Neural progenitor cell (in vitro differentiated cells): ENCODE results near the gene DPF3. TPM values are rescaled to one million over a fixed set of nuclear protein-coding genes. Genes with fewer than 3 reads are reported as not detected.
A peak's percentile ranks its signal among the peaks of the same experiment; 100 is the strongest.

Experiments
- DNase-seq: peaks from one replicate; pipeline ENCODE4 v3.0.0-alpha.2; 2016; ENCODE audit warnings: low spot score
- H2AFZ ChIP-seq: fragments of 200-600 bp; sonication (generic); replicated peaks from 2 replicates; pipeline ENCODE4 v1.6.1; 2016; ENCODE audit warnings: antibody characterized with exemption
- H3F3A ChIP-seq: fragments of 200-600 bp; sonication (generic); 2 replicates; pipeline ENCODE4 v1.6.1; 2016; ENCODE audit warnings: antibody characterized with exemption, low read depth
- H3K27ac ChIP-seq: fragments of 200-600 bp; sonication (generic); 2 replicates; pipeline ENCODE4 v1.5.1; 2016; ENCODE audit warnings: mild to moderate bottlenecking
- H3K27me3 ChIP-seq: fragments of 200-600 bp; sonication (generic); 2 replicates; pipeline ENCODE4 v1.6.1; 2016; ENCODE audit warnings: mild to moderate bottlenecking, moderate library complexity
- H3K36me3 ChIP-seq: fragments of 200-600 bp; sonication (generic); 2 replicates; pipeline ENCODE4 v1.5.1; 2016
- H3K4me1 ChIP-seq: fragments of 200-600 bp; sonication (generic); 2 replicates; pipeline ENCODE4 v1.6.1; 2016; ENCODE audit warnings: mixed run types
- H3K4me2 ChIP-seq: fragments of 200-600 bp; sonication (generic); 2 replicates; pipeline ENCODE4 v1.6.1; 2016
- H3K4me3 ChIP-seq: fragments of 200-600 bp; sonication (generic); 2 replicates; pipeline ENCODE4 v1.5.1; 2016
- H3K79me2 ChIP-seq: fragments of 200-600 bp; sonication (generic); 2 replicates; pipeline ENCODE4 v1.6.1; 2016; ENCODE audit warnings: low read depth
- H3K9ac ChIP-seq: fragments of 200-600 bp; sonication (generic); 2 replicates; pipeline ENCODE4 v1.6.1; 2016
- H3K9me3 ChIP-seq: fragments of 200-600 bp; sonication (generic); 2 replicates; pipeline ENCODE4 v1.5.1; 2016; ENCODE audit warnings: low read depth
- H4K20me1 ChIP-seq: fragments of 200-600 bp; sonication (generic); 2 replicates; pipeline ENCODE4 v1.6.1; 2016; ENCODE audit warnings: low read depth
- H3K27ac Mint-ChIP-seq: 3 replicates; pipeline ENCODE4 v1.8.0; 2021; ENCODE audit warnings: mixed read lengths
- H3K27me3 Mint-ChIP-seq: 2 replicates; pipeline ENCODE4 v1.8.0; 2022; ENCODE audit warnings: low read depth, mild to moderate bottlenecking, inconsistent platforms, moderate library complexity, mixed read lengths; ENCODE audit not compliant: insufficient read depth
- H3K36me3 Mint-ChIP-seq: 3 replicates; pipeline ENCODE4 v1.8.0; 2021; ENCODE audit warnings: mixed read lengths
- H3K4me1 Mint-ChIP-seq: 3 replicates; pipeline ENCODE4 v1.8.0; 2021; ENCODE audit warnings: mixed read lengths
- H3K4me3 Mint-ChIP-seq: 3 replicates; pipeline ENCODE4 v1.8.0; 2021; ENCODE audit warnings: mild to moderate bottlenecking, moderate library complexity, mixed read lengths
- H3K9me3 Mint-ChIP-seq: 3 replicates; pipeline ENCODE4 v1.8.0; 2020; ENCODE audit warnings: mixed read lengths
- EZH2 ChIP-seq: fragments of 200-600 bp; sonication (generic); IDR thresholded peaks from 2 replicates; pipeline ENCODE4 v1.6.1; 2017; ENCODE audit warnings: antibody characterized with exemption, mild to moderate bottlenecking, moderate library complexity
- EZH2phosphoT487 ChIP-seq: fragments of 200-600 bp; sonication (generic); IDR thresholded peaks from 2 replicates; pipeline ENCODE4 v1.6.1; 2017; ENCODE audit warnings: antibody characterized with exemption
- total RNA-seq: library from RNA; depleted of rRNA; stranded (reverse); fragments of >200 nt; gene quantifications from 2 replicates; pipeline ENCODE4 v1.2.3, GENCODE V29; 2015; ENCODE audit warnings: low replicate concordance
- TF ChIP-seq, protein P1 (sequence below): fragments of 200-600 bp; sonication (generic); IDR thresholded peaks from 2 replicates; pipeline ENCODE4 v1.5.1; 2017; ENCODE audit warnings: antibody characterized with exemption, mild to moderate bottlenecking

The DPF3 gene
- total RNA-seq, 1 donor from 2014 or later = not detected

DNA sequence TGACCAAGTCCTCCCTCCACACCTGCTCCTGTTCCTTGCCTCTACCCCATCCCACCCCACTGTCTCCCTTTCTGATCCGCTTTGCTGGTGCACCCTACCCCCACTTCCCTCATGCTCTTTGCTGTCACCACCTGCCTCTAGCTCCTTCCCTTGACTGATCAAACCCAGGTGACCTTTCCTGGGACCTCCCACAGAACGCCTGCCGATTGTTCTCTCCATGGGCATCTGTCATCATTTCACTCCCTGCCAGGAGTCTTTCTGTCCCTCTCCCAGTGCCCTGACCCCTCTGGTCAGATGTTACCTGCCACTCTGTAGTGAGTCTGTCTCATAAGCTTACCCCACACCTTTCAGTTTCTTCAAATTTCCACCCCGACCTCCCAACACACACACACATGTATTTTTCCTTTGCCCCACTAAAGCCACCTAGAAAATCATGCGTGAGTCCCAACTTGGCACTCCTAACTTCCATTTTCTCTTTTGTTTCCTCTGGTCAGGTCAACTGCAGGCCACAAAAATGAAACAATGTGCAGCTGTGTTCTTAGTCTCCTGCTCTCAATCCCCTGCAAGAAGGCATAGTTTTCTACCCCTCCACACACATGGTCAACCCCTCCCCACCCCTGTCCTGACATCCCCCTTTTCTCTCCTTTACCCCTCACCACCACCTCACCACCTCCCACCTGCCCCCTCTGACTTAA, 229.8 kb downstream of the DPF3 start:
- Mint-ChIP-seq H3K27me3 (no peaks in the 10 kb centered on the region), H3K4me3 (no peak overlapping the region), H3K4me1 (peaks cover 20% of the 10 kb centered on the region), H3K9me3 (no peaks in the 10 kb centered on the region), H3K27ac (no peak overlapping the region), H3K36me3 (no peaks in the 10 kb centered on the region)
- no peaks in the 10 kb centered on the region for H3F3A ChIP-seq
- H3K36me3 ChIP-seq = no peaks in the 10 kb centered on the region
- DNase-seq = no peak
- H3K27me3 ChIP-seq = no peaks in the 10 kb centered on the region
- H3K4me3 ChIP-seq = no peak overlapping the region
- H3K9me3 ChIP-seq = no peaks in the 10 kb centered on the region
- H3K4me1 ChIP-seq = no peaks in the 10 kb centered on the region
- H3K79me2 ChIP-seq = no peaks in the 10 kb centered on the region
- no peak overlapping the region for H3K27ac ChIP-seq
- no peak overlapping the region for H2AFZ ChIP-seq
- no peaks in the 10 kb centered on the region for H4K20me1 ChIP-seq
- H3K4me2 ChIP-seq = no peak overlapping the region
- H3K9ac ChIP-seq = no peak overlapping the region
- TF ChIP-seq EZH2 (no peak), EZH2phosphoT487 (no peak)
- TF ChIP-seq, protein P1, sequence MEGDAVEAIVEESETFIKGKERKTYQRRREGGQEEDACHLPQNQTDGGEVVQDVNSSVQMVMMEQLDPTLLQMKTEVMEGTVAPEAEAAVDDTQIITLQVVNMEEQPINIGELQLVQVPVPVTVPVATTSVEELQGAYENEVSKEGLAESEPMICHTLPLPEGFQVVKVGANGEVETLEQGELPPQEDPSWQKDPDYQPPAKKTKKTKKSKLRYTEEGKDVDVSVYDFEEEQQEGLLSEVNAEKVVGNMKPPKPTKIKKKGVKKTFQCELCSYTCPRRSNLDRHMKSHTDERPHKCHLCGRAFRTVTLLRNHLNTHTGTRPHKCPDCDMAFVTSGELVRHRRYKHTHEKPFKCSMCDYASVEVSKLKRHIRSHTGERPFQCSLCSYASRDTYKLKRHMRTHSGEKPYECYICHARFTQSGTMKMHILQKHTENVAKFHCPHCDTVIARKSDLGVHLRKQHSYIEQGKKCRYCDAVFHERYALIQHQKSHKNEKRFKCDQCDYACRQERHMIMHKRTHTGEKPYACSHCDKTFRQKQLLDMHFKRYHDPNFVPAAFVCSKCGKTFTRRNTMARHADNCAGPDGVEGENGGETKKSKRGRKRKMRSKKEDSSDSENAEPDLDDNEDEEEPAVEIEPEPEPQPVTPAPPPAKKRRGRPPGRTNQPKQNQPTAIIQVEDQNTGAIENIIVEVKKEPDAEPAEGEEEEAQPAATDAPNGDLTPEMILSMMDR = no peak

GRCh38 chr14:72663076-72663487, 230.8 kb downstream of the DPF3 start:
- H3K4me3 ChIP-seq = no peak overlapping the region
- H3F3A ChIP-seq = no peaks in the 10 kb centered on the region
- H3K4me1 Mint-ChIP-seq = peaks cover 20% of the 10 kb centered on the region
- no peaks in the 10 kb centered on the region for H3K27me3 ChIP-seq
- H3K4me2 ChIP-seq = no peak overlapping the region
- no peak overlapping the region for H2AFZ ChIP-seq
- no peaks in the 10 kb centered on the region for H3K79me2 ChIP-seq
- H3K4me1 ChIP-seq = no peaks in the 10 kb centered on the region
- TF ChIP-seq EZH2 (no peak), EZH2phosphoT487 (no peak)
- TF ChIP-seq, protein P1 = no peak
- H3K4me3 Mint-ChIP-seq = no peak overlapping the region
- no peaks in the 10 kb centered on the region for H3K9me3 Mint-ChIP-seq
- no peak overlapping the region for H3K27ac ChIP-seq
- H3K36me3 Mint-ChIP-seq = no peaks in the 10 kb centered on the region
- H3K27me3 Mint-ChIP-seq = peaks cover 2% of the 10 kb centered on the region
- H4K20me1 ChIP-seq = no peaks in the 10 kb centered on the region
- no peak overlapping the region for H3K27ac Mint-ChIP-seq
- no peak overlapping the region for H3K9ac ChIP-seq
- no peak for DNase-seq
- H3K36me3 ChIP-seq = no peaks in the 10 kb centered on the region
- H3K9me3 ChIP-seq = no peaks in the 10 kb centered on the region

GRCh38 chr14:72662214-72662613, 231.7 kb downstream of the DPF3 start:
- H3K27me3 Mint-ChIP-seq = peaks cover 2% of the 10 kb centered on the region
- Histone ChIP-seq H3K4me2 (no peak overlapping the region), H2AFZ (no peak overlapping the region), H3K4me1 (no peaks in the 10 kb centered on the region), H3K79me2 (no peaks in the 10 kb centered on the region), H3K4me3 (no peak overlapping the region), H3K27ac (no peak overlapping the region), H3K9ac (no peak overlapping the region), H3K27me3 (no peaks in the 10 kb centered on the region), H3K9me3 (no peaks in the 10 kb centered on the region), H3F3A (no peaks in the 10 kb centered on the region), H3K36me3 (no peaks in the 10 kb centered on the region), H4K20me1 (no peaks in the 10 kb centered on the region)
- TF ChIP-seq EZH2 = no peak
- TF ChIP-seq, protein P1 = no peak
- no peak for TF ChIP-seq EZH2phosphoT487
- DNase-seq = no peak
- H3K4me1 Mint-ChIP-seq = peaks cover 20% of the 10 kb centered on the region
- no peaks in the 10 kb centered on the region for H3K36me3 Mint-ChIP-seq
- peak overlapping the region; percentile 43 for H3K27ac Mint-ChIP-seq
- no peak overlapping the region for H3K4me3 Mint-ChIP-seq
- no peaks in the 10 kb centered on the region for H3K9me3 Mint-ChIP-seq
